ENCODE measurements around the gene WWP2. TPM values are rescaled to one million over a fixed set of nuclear protein-coding genes. Genes with fewer than 3 reads are reported as not detected.
"Not testable (repeated sequence)": the region's sequence is repeated elsewhere in the genome, so short reads cannot be mapped to it uniquely, and the experiment has no call there.

WWP2 gene
- total RNA-seq, 1 experiment from 2014 or later, result 12.0 TPM

DNA sequence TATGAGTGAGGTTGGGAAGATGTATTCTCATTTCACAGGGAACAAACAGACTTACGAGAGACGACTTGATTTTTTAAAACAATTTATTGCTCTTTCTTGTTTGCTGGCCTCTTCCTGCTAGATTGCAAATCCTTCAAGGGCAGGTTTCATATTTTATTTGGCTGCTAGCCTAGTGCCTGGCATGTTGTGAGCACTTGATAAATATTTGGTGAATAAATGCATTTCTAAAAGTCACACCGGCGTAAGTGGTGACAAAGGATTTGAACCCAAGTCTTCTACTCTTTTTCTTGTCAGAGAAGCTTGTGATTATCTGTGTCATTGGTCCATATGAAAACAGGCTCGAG lies 1.4 kb downstream of the WWP2 start:
- no peak overlapping the region for H3K4me3 ChIP-seq
- H3K4me1 ChIP-seq, result no peaks in the 10 kb centered on the region
- H3K27ac ChIP-seq, result no peak overlapping the region
- H3K27me3 ChIP-seq, result no peaks in the 10 kb centered on the region
- H3K9me3 ChIP-seq (replicated peaks), result no peaks in the 10 kb centered on the region
- no peak for DNase-seq
- H3K36me3 ChIP-seq, result no peaks in the 10 kb centered on the region

DNA sequence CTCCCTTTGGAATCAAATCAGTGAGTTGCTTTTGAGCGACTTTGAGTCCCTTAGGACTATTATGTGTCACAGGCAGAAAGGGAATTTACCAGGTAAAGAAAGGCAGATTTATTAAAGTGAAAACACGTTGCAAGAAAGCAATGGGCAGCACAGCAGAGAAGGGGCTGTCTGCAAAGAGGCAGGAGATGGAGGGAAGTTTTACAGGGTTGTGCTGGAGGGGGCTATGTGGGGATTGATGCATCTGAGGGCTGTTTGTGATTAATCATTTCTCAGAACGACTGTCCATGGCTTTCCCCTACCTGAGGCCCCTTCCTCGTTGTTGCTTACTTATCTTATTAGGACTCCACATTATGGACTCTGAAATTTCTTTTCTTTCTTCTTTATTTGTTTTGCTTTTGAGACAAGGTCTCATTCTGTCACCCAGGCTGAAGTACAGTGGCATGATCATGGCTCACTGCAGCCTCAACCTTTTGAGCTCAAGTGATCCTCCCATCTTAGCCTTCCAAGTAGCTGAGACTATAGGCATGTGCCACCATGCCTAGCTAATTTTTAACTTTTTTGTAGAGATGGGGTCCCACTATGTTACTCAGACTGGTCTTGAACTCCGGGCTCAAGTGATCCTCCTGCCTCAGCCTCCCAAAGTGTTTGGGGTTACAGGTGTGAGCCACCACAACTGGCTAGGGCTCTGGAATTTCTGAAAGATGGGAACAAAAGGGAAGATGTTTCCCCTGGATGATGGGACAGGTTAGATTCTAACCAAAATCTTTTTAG lies 5.5 kb downstream of the WWP2 start:
- Histone ChIP-seq H3K9me3 (replicated peaks) (no peaks in the 10 kb centered on the region), H3K36me3 (no peaks in the 10 kb centered on the region), H3K27me3 (no peaks in the 10 kb centered on the region), H3K27ac (no peak overlapping the region), H3K4me3 (no peak overlapping the region), H3K4me1 (no peaks in the 10 kb centered on the region)
- DNase-seq, result no peak

GRCh38 chr16:69768666-69769065 lies 6.5 kb downstream of the WWP2 start:
- Histone ChIP-seq H3K36me3 (no peaks in the 10 kb centered on the region), H3K9me3 (replicated peaks) (no peaks in the 10 kb centered on the region), H3K4me1 (peaks cover 7% of the 10 kb centered on the region), H3K27me3 (no peaks in the 10 kb centered on the region), H3K27ac (no peak overlapping the region), H3K4me3 (no peak overlapping the region)
- no peak for DNase-seq

DNA sequence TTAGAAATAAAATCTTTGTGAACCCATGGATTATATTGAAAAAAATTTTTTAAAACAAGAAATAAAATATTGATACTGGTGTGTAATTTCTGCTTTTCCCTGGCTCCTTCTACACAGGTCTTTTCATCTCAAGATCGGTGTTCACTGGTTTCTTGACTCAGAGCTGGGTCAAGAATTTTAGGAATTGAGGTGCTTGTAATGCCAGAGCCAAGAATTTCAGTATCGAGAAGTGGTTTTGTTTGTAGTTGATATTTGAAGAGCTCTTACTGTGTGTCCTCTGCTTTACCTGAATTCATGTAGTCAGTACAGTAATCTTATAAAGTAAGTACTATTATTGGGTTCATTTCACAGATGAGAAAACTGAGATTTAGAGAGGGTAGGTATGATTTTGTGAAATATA lies 7.3 kb downstream of the WWP2 start:
- no peak overlapping the region for H3K27ac ChIP-seq
- no peak overlapping the region for H3K4me3 ChIP-seq
- H3K36me3 ChIP-seq, result no peaks in the 10 kb centered on the region
- peaks cover 10% of the 10 kb centered on the region for H3K4me1 ChIP-seq
- DNase-seq, result no peak
- H3K9me3 ChIP-seq (replicated peaks), result no peaks in the 10 kb centered on the region
- H3K27me3 ChIP-seq, result no peaks in the 10 kb centered on the region

DNA sequence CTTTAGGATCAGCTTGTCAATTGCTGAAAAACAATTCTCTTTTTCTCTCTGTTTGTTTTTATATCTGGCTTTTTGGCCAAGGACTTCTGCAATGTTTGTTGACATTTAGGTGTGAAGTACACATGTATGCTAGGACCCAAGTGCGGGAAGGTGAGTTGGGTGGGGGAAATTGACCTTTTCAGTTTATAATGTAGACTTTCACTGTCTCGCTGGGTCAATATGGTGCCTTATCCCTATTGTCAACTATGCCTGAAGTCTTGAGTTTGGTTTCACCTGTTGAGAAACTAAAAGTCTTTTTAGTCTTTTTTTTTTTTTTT lies 9.5 kb downstream of the WWP2 start:
- no peak for DNase-seq
- H3K27ac ChIP-seq, result no peak overlapping the region
- 0 out of 2 replicates have a peak, but pooled peaks cover 3% of the 10 kb centered on the region for H3K9me3 ChIP-seq (replicated peaks)
- H3K36me3 ChIP-seq, result no peaks in the 10 kb centered on the region
- no peak overlapping the region for H3K4me3 ChIP-seq
- H3K27me3 ChIP-seq, result no peaks in the 10 kb centered on the region
- H3K4me1 ChIP-seq, result peaks cover 10% of the 10 kb centered on the region

GRCh38 chr16:69773260-69773947 lies 11.3 kb downstream of the WWP2 start:
- Histone ChIP-seq H3K9me3 (replicated peaks) (0 out of 2 replicates have a peak, but pooled peaks cover 3% of the 10 kb centered on the region), H3K36me3 (no peaks in the 10 kb centered on the region), H3K27me3 (no peaks in the 10 kb centered on the region), H3K4me3 (no peak overlapping the region), H3K27ac (peak overlapping the region; percentile 36), H3K4me1 (peaks cover 10% of the 10 kb centered on the region)
- peak in 1 of 2 experiments; percentile 28 for DNase-seq

- no peaks in the 10 kb centered on the region for H3K27me3 ChIP-seq
- H3K4me3 ChIP-seq, result no peak overlapping the region
- no peak for DNase-seq
- no peak overlapping the region for H3K27ac ChIP-seq
- H3K9me3 ChIP-seq (replicated peaks), result 0 out of 2 replicates have a peak, but pooled peaks cover 3% of the 10 kb centered on the region
- H3K36me3 ChIP-seq, result no peaks in the 10 kb centered on the region
- H3K4me1 ChIP-seq, result peaks cover 10% of the 10 kb centered on the region
These were observed 13.4 kb downstream of the WWP2 start for GRCh38 chr16:69775563-69775962.

GRCh38 chr16:69779724-69780123 lies 17.6 kb downstream of the WWP2 start:
- Histone ChIP-seq H3K27ac (no peak overlapping the region), H3K4me3 (no peak overlapping the region), H3K36me3 (no peaks in the 10 kb centered on the region), H3K27me3 (no peaks in the 10 kb centered on the region), H3K4me1 (no peaks in the 10 kb centered on the region), H3K9me3 (replicated peaks) (0 out of 2 replicates have a peak, but pooled peaks cover 3% of the 10 kb centered on the region)
- DNase-seq, result no peak

DNA sequence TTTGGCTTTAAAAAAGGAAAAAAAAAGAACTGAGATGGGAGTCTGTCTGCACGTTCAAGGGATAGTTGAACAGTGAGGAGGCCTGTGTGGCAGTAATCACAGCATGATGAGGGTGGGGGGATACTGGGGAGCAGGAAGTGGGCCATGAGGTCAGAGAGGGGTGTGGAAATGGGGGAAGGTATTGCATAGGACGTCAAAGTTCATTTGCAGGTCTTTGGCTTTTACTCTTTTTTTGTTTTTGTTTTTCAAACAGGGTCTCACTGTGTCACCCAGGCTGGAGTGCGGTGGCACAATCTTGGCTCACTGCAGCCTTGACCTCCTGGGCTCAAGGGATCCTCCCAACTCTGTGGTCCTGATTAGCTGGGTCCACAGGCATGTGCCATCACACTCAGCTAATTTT lies 19.0 kb downstream of the WWP2 start:
- no peaks in the 10 kb centered on the region for H3K36me3 ChIP-seq
- no peak overlapping the region for H3K27ac ChIP-seq
- DNase-seq, result no peak

DNA sequence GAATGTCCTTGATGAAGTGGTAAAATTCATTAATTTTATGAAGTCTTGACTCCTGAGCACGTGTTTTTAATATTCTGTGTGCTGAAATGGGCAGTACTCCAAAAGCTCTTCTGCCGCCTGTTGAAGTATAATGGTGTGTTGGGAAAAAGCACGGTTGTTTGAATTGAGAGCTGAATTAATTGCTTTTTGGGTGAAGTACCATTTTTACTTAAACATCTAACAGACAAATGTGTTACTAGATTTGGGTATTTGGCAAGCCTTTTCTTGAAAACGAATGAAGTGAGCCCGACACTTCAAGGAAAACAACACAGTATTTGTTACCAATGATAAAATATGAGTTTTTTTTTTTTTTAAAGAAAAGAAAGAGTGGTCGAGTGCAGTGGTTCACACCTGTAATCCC lies 22.5 kb downstream of the WWP2 start:
- DNase-seq, result no peak
- H3K36me3 ChIP-seq, result no peaks in the 10 kb centered on the region
- no peaks in the 10 kb centered on the region for H3K4me1 ChIP-seq
- H3K4me3 ChIP-seq, result no peak overlapping the region
- H3K9me3 ChIP-seq (replicated peaks), result no peaks in the 10 kb centered on the region
- no peak overlapping the region for H3K27ac ChIP-seq
- H3K27me3 ChIP-seq, result no peaks in the 10 kb centered on the region

More for the DNA sequence above, 19.0 kb downstream of the WWP2 start:
- H3K4me3 ChIP-seq, result no peak overlapping the region
- 0 out of 2 replicates have a peak, but pooled peaks cover under 1% of the 10 kb centered on the region for H3K9me3 ChIP-seq (replicated peaks)
- H3K27me3 ChIP-seq, result no peaks in the 10 kb centered on the region
- no peaks in the 10 kb centered on the region for H3K4me1 ChIP-seq

GRCh38 chr16:69787883-69788282 lies 25.8 kb downstream of the WWP2 start:
- H3K27ac ChIP-seq, result no peak overlapping the region
- no peaks in the 10 kb centered on the region for H3K9me3 ChIP-seq (replicated peaks)
- H3K36me3 ChIP-seq, result no peaks in the 10 kb centered on the region
- no peaks in the 10 kb centered on the region for H3K4me1 ChIP-seq
- no peaks in the 10 kb centered on the region for H3K27me3 ChIP-seq
- no peak for DNase-seq
- no peak overlapping the region for H3K4me3 ChIP-seq

GRCh38 chr16:69791391-69791847 lies 29.3 kb downstream of the WWP2 start:
- H3K27ac ChIP-seq; H3K9me3 ChIP-seq (replicated peaks); DNase-seq; H3K4me1 ChIP-seq; H3K4me3 ChIP-seq; H3K36me3 ChIP-seq; H3K27me3 ChIP-seq: not testable (repeated sequence)

- no peak for DNase-seq
- no peaks in the 10 kb centered on the region for H3K27me3 ChIP-seq
- no peaks in the 10 kb centered on the region for H3K9me3 ChIP-seq (replicated peaks)
- H3K36me3 ChIP-seq, result no peaks in the 10 kb centered on the region
- H3K4me3 ChIP-seq, result no peak overlapping the region
- H3K4me1 ChIP-seq, result no peaks in the 10 kb centered on the region
- H3K27ac ChIP-seq, result no peak overlapping the region
These were observed 31.4 kb downstream of the WWP2 start for GRCh38 chr16:69793526-69793925.

- DNase-seq, result no peak
- Histone ChIP-seq H3K27ac (no peak overlapping the region), H3K4me1 (no peaks in the 10 kb centered on the region), H3K9me3 (replicated peaks) (no peaks in the 10 kb centered on the region), H3K27me3 (no peaks in the 10 kb centered on the region), H3K36me3 (no peaks in the 10 kb centered on the region), H3K4me3 (no peak overlapping the region)
These were observed 32.4 kb downstream of the WWP2 start for GRCh38 chr16:69794486-69794885.

DNA sequence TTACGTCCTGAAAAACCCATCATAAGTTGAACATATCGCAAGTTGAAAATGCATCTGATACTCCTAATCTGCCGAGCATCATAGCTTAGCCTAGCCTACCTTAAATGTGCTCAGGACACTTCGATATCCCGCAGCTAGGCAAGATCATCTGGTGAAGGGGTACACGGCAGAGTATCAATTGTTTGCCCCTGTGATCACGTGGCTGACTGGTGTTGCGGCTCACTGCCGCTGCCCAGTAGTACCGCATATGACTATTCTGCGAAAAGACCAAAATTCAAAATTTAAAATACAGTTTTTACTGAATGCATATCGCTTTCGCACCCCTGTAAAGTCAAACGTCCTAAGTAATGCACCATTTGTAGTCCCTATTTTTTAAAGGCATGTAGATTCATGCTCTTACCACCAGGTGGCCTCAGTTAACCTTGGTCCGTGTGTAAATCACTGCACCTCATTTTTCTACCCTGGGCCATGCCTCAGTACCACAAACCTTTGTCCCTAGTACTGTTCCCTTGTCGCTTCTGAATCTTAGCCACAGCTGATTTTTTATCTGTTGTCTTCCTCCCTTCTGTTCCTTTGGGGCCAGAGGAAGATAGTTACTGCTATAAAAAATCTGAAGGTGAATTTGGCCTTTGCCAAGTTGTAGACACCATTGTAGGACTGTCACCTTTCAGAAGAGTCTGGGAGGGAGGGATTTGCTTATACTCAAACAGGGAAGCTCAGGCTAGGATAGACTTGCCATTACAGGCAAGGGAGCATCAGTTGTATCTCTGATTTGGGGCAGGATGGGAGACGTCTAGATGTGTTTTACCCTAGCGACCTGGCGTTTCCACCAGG lies 34.4 kb downstream of the WWP2 start:
- H3K4me3 ChIP-seq, result no peak overlapping the region
- no peaks in the 10 kb centered on the region for H3K36me3 ChIP-seq
- H3K27ac ChIP-seq, result no peak overlapping the region
- no peaks in the 10 kb centered on the region for H3K9me3 ChIP-seq (replicated peaks)
- peak; percentile 18 to 67 for DNase-seq
- H3K4me1 ChIP-seq, result no peaks in the 10 kb centered on the region
- H3K27me3 ChIP-seq, result no peaks in the 10 kb centered on the region

Data from SJCRH30 (cell line).